DMS 273 (cell line): Measurements from ENCODE around the gene HOXA9.

Experiments
- DNase-seq: peaks from one replicate; lab custom pipeline; 2025; ENCODE audit not compliant: unreplicated experiment; lab: John Stamatoyannopoulos, UW

Gene HOXA9

GRCh38 chr7:27166531-27167505 lies 1.5 kb upstream of the HOXA9 start:
- DNase-seq: peak; percentile 92

- peak; percentile 84 for DNase-seq
Measured at GRCh38 chr7:27165996-27166530, 726 bp upstream of the HOXA9 start.

GRCh38 chr7:27164367-27165088 lies 809 bp downstream of the HOXA9 start:
- peak; percentile 72 for DNase-seq

- DNase-seq: no peak
Measured at GRCh38 chr7:27164045-27164366, 1.3 kb downstream of the HOXA9 start.

GRCh38 chr7:27163288-27164044 lies 1.9 kb downstream of the HOXA9 start:
- DNase-seq: peak; percentile 58

- DNase-seq: peak; percentile 54
Measured at GRCh38 chr7:27162561-27163287, 2.6 kb downstream of the HOXA9 start.

GRCh38 chr7:27161721-27162560 lies 3.4 kb downstream of the HOXA9 start:
- DNase-seq: peak; percentile 80

- peak; percentile 83 for DNase-seq
Measured at GRCh38 chr7:27161214-27161720, 4.1 kb downstream of the HOXA9 start.

- DNase-seq: peak; percentile 96
Measured at GRCh38 chr7:27160546-27161213, 4.7 kb downstream of the HOXA9 start.

- no peak for DNase-seq
Measured at GRCh38 chr7:27160145-27160545, 5.2 kb downstream of the HOXA9 start.

- no peak for DNase-seq
Measured at GRCh38 chr7:27159266-27160144, 5.8 kb downstream of the HOXA9 start.

GRCh38 chr7:27158436-27159265 lies 6.7 kb downstream of the HOXA9 start:
- DNase-seq: no peak

- DNase-seq: no peak
Measured at GRCh38 chr7:27157702-27158431, 7.5 kb downstream of the HOXA9 start.

GRCh38 chr7:27156916-27157701 lies 8.2 kb downstream of the HOXA9 start:
- DNase-seq: peak; percentile 66

- peak; percentile 95 for DNase-seq
Measured at GRCh38 chr7:27156508-27156898, 8.8 kb downstream of the HOXA9 start, which contains the start of gene HOXA7. Gene HOXA7, minus strand, starts transcription at chr7:27156675. Its CDS starts 130 bp downstream, at chr7:27156545.
